HepG2 (cell line): ENCODE results near the gene SRP72. TPM values are rescaled to one million over a fixed set of nuclear protein-coding genes. Genes with fewer than 3 reads are reported as not detected.

Experiments
- AGO1 ChIP-seq: fragments of 200-400 bp; formaldehyde crosslinking; IDR thresholded peaks from 2 replicates; pipeline ENCODE4 v1.6.1; 2017; ENCODE audit warnings: mild to moderate bottlenecking, low read depth, low read length, moderate library complexity; ENCODE audit not compliant: poor library complexity, severe bottlenecking
- CBX1 ChIP-seq: IDR thresholded peaks from one replicate; pipeline ENCODE4 v1.6.1; 2016; ENCODE audit warnings: antibody characterized with exemption, low read depth
- HOXA5 ChIP-seq: sonication (generic); formaldehyde crosslinking; IDR thresholded peaks from 2 replicates; pipeline ENCODE4 v1.4.0; 2020; ENCODE audit warnings: missing genetic modification reagents
- JDP2 ChIP-seq: sonication (generic); formaldehyde crosslinking; IDR thresholded peaks from 2 replicates; pipeline ENCODE4 v1.8.1; 2022; ENCODE audit warnings: missing genetic modification reagents, borderline replicate concordance
- KAT2B ChIP-seq: fragments of 150-350 bp; IDR thresholded peaks from 2 replicates; pipeline ENCODE4 v1.6.1; 2014; ENCODE audit warnings: low read depth, low read length, borderline replicate concordance
- KDM6A ChIP-seq: IDR thresholded peaks from 2 replicates; pipeline ENCODE4 v1.6.1; 2016; ENCODE audit warnings: low read depth
- MED1 ChIP-seq: sonication (generic); formaldehyde crosslinking; IDR thresholded peaks from 2 replicates; pipeline ENCODE4 v1.4.0; 2020; ENCODE audit warnings: missing genetic modification reagents
- NKX3-1 ChIP-seq: sonication (generic); formaldehyde crosslinking; IDR thresholded peaks from 2 replicates; pipeline ENCODE4 v1.5.0; 2020; ENCODE audit warnings: missing genetic modification reagents
- ONECUT2 ChIP-seq: sonication (generic); formaldehyde crosslinking; IDR thresholded peaks from 2 replicates; pipeline ENCODE4 v1.4.0; 2020; ENCODE audit warnings: missing genetic modification reagents
- RBM39 ChIP-seq: fragments of 200-400 bp; formaldehyde crosslinking; IDR thresholded peaks from one replicate; pipeline ENCODE4 v1.6.1; 2018; ENCODE audit warnings: antibody characterized with exemption, mild to moderate bottlenecking, low read depth, low read length; ENCODE audit not compliant: poor library complexity, severe bottlenecking
- SMAD1 ChIP-seq: sonication (generic); formaldehyde crosslinking; IDR thresholded peaks from 2 replicates; pipeline ENCODE4 v1.4.0; 2020; ENCODE audit warnings: missing genetic modification reagents, low read depth, mild to moderate bottlenecking, borderline replicate concordance
- TSC22D2 ChIP-seq: sonication (generic); formaldehyde crosslinking; IDR thresholded peaks from 2 replicates; pipeline ENCODE4 v1.5.1; 2020; ENCODE audit warnings: missing genetic modification reagents, mild to moderate bottlenecking, borderline replicate concordance
- WIZ ChIP-seq: sonication (generic); formaldehyde crosslinking; IDR thresholded peaks from 2 replicates; pipeline ENCODE4 v1.5.1; 2020; ENCODE audit warnings: mild to moderate bottlenecking, missing genetic modification reagents
- YEATS2 ChIP-seq: sonication (generic); formaldehyde crosslinking; IDR thresholded peaks from 2 replicates; pipeline ENCODE4 v1.4.0; 2020; ENCODE audit warnings: missing genetic modification reagents, borderline replicate concordance
- ZBTB7B ChIP-seq: sonication (generic); formaldehyde crosslinking; IDR thresholded peaks from 2 replicates; pipeline ENCODE4 v1.4.0; 2020; ENCODE audit warnings: missing genetic modification reagents
- ZBTB8A ChIP-seq: sonication (generic); formaldehyde crosslinking; IDR thresholded peaks from 2 replicates; pipeline ENCODE4 v1.4.0; 2020; ENCODE audit warnings: mild to moderate bottlenecking, low read depth, missing genetic modification reagents, borderline replicate concordance
- ZNF124 ChIP-seq: sonication (generic); formaldehyde crosslinking; IDR thresholded peaks from 2 replicates; pipeline ENCODE4 v1.4.0; 2020; ENCODE audit warnings: missing genetic modification reagents
- ZNF354B ChIP-seq: sonication (generic); formaldehyde crosslinking; IDR thresholded peaks from 2 replicates; pipeline ENCODE4 v1.8.0; 2022; ENCODE audit warnings: mild to moderate bottlenecking, missing genetic modification reagents
- ZNF510 ChIP-seq: sonication (generic); formaldehyde crosslinking; IDR thresholded peaks from 2 replicates; pipeline ENCODE4 v1.4.0; 2020; ENCODE audit warnings: low read depth, mild to moderate bottlenecking, missing genetic modification reagents
- ZNF550 ChIP-seq: sonication (generic); formaldehyde crosslinking; IDR thresholded peaks from 2 replicates; pipeline ENCODE4 v1.4.0; 2020; ENCODE audit warnings: mild to moderate bottlenecking, missing genetic modification reagents, borderline replicate concordance
- ZNF629 ChIP-seq: sonication (generic); formaldehyde crosslinking; conservative IDR thresholded peaks from 2 replicates; pipeline ENCODE4 v1.5.0; 2020; ENCODE audit warnings: missing genetic modification reagents
- ZNF879 ChIP-seq: sonication (generic); formaldehyde crosslinking; IDR thresholded peaks from 2 replicates; pipeline ENCODE4 v1.8.1; 2023; ENCODE audit warnings: missing genetic modification reagents
- ZSCAN29 ChIP-seq: sonication (generic); formaldehyde crosslinking; conservative IDR thresholded peaks from 2 replicates; pipeline ENCODE4 v1.4.0; 2020; ENCODE audit warnings: mild to moderate bottlenecking, missing genetic modification reagents
- polyA plus RNA-seq, 8 experiments: library from polyadenylated mRNA; depleted of rRNA in 3 of 8; stranded (reverse) in 7 of 8; unstranded in 1 of 8; fragments of >200 nt; fragmentation: Illumina TruSeq in 4 of 8; extraction: Trizol in 4 of 8; gene quantifications; 2 replicates each; pipeline versions ENCODE4 v1.2.1 to v1.2.3, GENCODE V29; 2011 to 2016; ENCODE audit warnings: low read depth in 4 of 8, missing spikeins in 1 of 8, mixed read lengths in 1 of 8; ENCODE audit not compliant: insufficient read depth in 1 of 8
- total RNA-seq, 5 experiments: library from RNA; depleted of rRNA; stranded (reverse); fragments of >200 nt; fragmentation: Illumina TruSeq; extraction: Trizol; gene quantifications; 2 replicates each; pipeline ENCODE4 v1.2.3, GENCODE V29; 2016; ENCODE audit warnings: low read depth in 1 of 5
- TF ChIP-seq, protein P1 (sequence below): sonication (generic); formaldehyde crosslinking; IDR thresholded peaks from 2 replicates; pipeline ENCODE4 v1.4.0; 2020; ENCODE audit warnings: missing genetic modification reagents
- TF ChIP-seq, protein P2 (sequence below): IDR thresholded peaks from 2 replicates; pipeline ENCODE4 v1.6.1; 2016; ENCODE audit warnings: missing compliant biosample characterization, missing genetic modification reagents, borderline replicate concordance
- TF ChIP-seq, protein P3 (sequence below): sonication (generic); formaldehyde crosslinking; IDR thresholded peaks from 2 replicates; pipeline ENCODE4 v1.4.0; 2020; ENCODE audit warnings: missing genetic modification reagents, borderline replicate concordance
- TF ChIP-seq, protein P4 (sequence below): sonication (generic); formaldehyde crosslinking; IDR thresholded peaks from 2 replicates; pipeline ENCODE4 v1.8.0; 2022; ENCODE audit warnings: missing genetic modification reagents, mild to moderate bottlenecking, borderline replicate concordance

Gene SRP72
- total and polyA plus RNA-seq, 2 of the 13 experiments (the other 11 are each of a cell fraction or from before 2014, with no cell fraction given), result 64.9 to 75.6 TPM

DNA sequence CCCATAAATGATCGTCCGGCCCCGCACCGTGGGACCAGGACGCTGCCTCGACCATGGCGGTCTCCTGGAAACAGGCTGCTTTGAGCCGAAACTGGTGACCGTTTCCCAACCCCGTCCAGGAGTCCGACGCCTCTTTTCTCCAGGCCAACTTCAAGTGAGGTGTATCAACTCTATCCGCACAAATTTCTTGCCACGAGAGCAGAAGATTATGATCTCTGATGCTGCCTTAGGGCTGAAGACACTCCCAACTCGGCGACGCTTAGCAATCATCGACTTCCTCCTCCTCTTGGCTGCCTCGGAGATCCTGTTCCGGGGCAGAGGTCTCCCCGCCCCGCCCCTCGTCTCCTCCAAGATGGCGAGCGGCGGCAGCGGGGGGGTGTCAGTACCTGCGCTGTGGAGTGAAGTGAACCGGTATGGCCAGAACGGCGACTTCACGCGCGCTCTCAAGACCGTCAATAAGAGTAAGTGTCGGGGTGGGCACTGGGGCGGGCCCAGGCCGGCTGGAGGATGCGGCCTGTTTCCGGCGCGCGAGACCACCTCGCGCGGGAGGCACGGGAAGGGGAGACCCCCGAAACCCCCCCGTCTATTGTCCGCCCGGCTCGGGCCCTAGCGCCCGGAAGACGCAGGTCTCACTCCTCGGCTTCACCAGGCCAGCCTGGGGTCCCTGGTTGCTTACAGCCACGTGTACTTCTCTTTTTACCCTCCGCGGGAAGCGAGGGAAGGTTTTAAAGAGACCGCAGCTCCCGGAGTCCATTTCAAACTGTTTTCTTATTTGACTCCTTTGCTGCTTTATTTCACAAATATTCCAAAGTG is at the start of gene SRP72 (continued):
- peak; percentile 81 for TF ChIP-seq RBM39
- TF ChIP-seq NKX3-1 (CRISPR knock-in tag), result no peak
- TF ChIP-seq, protein P1, sequence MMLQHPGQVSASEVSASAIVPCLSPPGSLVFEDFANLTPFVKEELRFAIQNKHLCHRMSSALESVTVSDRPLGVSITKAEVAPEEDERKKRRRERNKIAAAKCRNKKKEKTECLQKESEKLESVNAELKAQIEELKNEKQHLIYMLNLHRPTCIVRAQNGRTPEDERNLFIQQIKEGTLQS (CRISPR knock-in tag), result peak; percentile 46; the same call in 1 of the 2 replicates
- no peak for TF ChIP-seq JDP2 (CRISPR knock-in tag)
- TF ChIP-seq KAT2B, result no peak
- peak; percentile 75; the same call in 1 of the 2 replicates for TF ChIP-seq YEATS2 (CRISPR knock-in tag)
- TF ChIP-seq ZNF550, result 0 out of 2 replicates have a peak, but pooled peaks have one; percentile 63
- TF ChIP-seq ZNF510, result peak; percentile 50; the same call in 1 of the 2 replicates
- TF ChIP-seq, protein P2, sequence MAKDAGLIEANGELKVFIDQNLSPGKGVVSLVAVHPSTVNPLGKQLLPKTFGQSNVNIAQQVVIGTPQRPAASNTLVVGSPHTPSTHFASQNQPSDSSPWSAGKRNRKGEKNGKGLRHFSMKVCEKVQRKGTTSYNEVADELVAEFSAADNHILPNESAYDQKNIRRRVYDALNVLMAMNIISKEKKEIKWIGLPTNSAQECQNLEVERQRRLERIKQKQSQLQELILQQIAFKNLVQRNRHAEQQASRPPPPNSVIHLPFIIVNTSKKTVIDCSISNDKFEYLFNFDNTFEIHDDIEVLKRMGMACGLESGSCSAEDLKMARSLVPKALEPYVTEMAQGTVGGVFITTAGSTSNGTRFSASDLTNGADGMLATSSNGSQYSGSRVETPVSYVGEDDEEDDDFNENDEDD (CRISPR knock-in tag), result 0 out of 2 replicates have a peak, but pooled peaks have one; percentile 47
- TF ChIP-seq ZNF879, result no peak
- TF ChIP-seq, protein P3, sequence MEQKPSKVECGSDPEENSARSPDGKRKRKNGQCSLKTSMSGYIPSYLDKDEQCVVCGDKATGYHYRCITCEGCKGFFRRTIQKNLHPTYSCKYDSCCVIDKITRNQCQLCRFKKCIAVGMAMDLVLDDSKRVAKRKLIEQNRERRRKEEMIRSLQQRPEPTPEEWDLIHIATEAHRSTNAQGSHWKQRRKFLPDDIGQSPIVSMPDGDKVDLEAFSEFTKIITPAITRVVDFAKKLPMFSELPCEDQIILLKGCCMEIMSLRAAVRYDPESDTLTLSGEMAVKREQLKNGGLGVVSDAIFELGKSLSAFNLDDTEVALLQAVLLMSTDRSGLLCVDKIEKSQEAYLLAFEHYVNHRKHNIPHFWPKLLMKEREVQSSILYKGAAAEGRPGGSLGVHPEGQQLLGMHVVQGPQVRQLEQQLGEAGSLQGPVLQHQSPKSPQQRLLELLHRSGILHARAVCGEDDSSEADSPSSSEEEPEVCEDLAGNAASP (CRISPR knock-in tag), result peak; percentile 65; the same call in 1 of the 2 replicates
- TF ChIP-seq MED1, result peak; percentile 43
- TF ChIP-seq ZBTB7B (CRISPR knock-in tag), result peak; percentile 89
- TF ChIP-seq AGO1, result peak; percentile 36
- TF ChIP-seq ONECUT2 (CRISPR knock-in tag), result no peak
- TF ChIP-seq ZSCAN29 (CRISPR knock-in tag), result 0 out of 2 replicates have a peak, but pooled peaks have one; percentile 53
- peak; percentile 22; the same call in 1 of the 2 replicates for TF ChIP-seq KDM6A (CRISPR knock-in tag)
- no peak for TF ChIP-seq ZNF629 (CRISPR knock-in tag)
- TF ChIP-seq, protein P4, sequence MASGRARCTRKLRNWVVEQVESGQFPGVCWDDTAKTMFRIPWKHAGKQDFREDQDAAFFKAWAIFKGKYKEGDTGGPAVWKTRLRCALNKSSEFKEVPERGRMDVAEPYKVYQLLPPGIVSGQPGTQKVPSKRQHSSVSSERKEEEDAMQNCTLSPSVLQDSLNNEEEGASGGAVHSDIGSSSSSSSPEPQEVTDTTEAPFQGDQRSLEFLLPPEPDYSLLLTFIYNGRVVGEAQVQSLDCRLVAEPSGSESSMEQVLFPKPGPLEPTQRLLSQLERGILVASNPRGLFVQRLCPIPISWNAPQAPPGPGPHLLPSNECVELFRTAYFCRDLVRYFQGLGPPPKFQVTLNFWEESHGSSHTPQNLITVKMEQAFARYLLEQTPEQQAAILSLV, result peak; percentile 56; the same call in 1 of the 2 replicates
- no peak for TF ChIP-seq CBX1
- 0 out of 2 replicates have a peak, but pooled peaks have one; percentile 34 for TF ChIP-seq ZNF124 (CRISPR knock-in tag)
- TF ChIP-seq HOXA5 (CRISPR knock-in tag), result no peak
- TF ChIP-seq ZNF354B (CRISPR knock-in tag), result no peak
- TF ChIP-seq ZBTB8A (CRISPR knock-in tag), result 0 out of 2 replicates have a peak, but pooled peaks have one; percentile 39
- 0 out of 2 replicates have a peak, but pooled peaks have one; percentile 58 for TF ChIP-seq WIZ (CRISPR knock-in tag)
- peak; percentile 79 for TF ChIP-seq TSC22D2 (CRISPR knock-in tag)
- TF ChIP-seq SMAD1 (CRISPR knock-in tag), result no peak
